Body of pancreas (tissue), 4 donors: ENCODE results near the gene CRY1.

Experiments used
- CTCF ChIP-seq, 7 experiments: fragments of 450-650 bp in 4 of 7; fragments of 200-600 bp in 3 of 7; sonication (generic) in 3 of 7; IDR thresholded peaks; one replicate each; pipeline ENCODE4 v1.5.1; 2016 to 2019; ENCODE audit warnings: antibody characterized with exemption in 7 of 7
- POLR2A ChIP-seq, 3 donors: fragments of 450-650 bp; IDR thresholded peaks; one replicate each; pipeline ENCODE4 v1.6.1; 2016; ENCODE audit warnings: antibody characterized with exemption in 3 of 3, mild to moderate bottlenecking in 2 of 3

- TF ChIP-seq CTCF (IDR thresholded peaks at IDR 0.05) (no peak), POLR2A (IDR thresholded peaks at IDR 0.05) (no peak)
Measured at GRCh38 chr12:106975993-106976658, 117.2 kb downstream of the CRY1 start.
